HEK293T (cell line): ENCODE results near the gene WWOX.

Experiments used
- CTCF ChIA-PET: fragments of 350-600 bp; formaldehyde crosslinking; extraction: SDS; loops from one replicate; lab custom pipeline; 2021; ENCODE audit warnings: antibody characterized with exemption, inconsistent platforms; lab: Yijun Ruan, JAX
- POLR2A ChIA-PET: fragments of 350-600 bp; formaldehyde crosslinking; extraction: SDS; loops from one replicate; lab custom pipeline; 2020; ENCODE audit warnings: antibody characterized with exemption, inconsistent platforms; lab: Yijun Ruan, JAX
- DNase-seq: peaks from one replicate; pipeline ENCODE4 v3.0.0; 2012; ENCODE audit warnings: mixed read lengths; ENCODE audit errors: extremely low spot score
- ARNT ChIP-seq: fragments of 450-650 bp; IDR thresholded peaks from 2 replicates; pipeline ENCODE4 v1.6.1; 2017; ENCODE audit warnings: mild to moderate bottlenecking
- BHLHE40 ChIP-seq: fragments of 450-650 bp; IDR thresholded peaks from 2 replicates; pipeline ENCODE4 v1.6.1; 2016; ENCODE audit warnings: mild to moderate bottlenecking, moderate library complexity, borderline replicate concordance
- CTBP1 ChIP-seq: fragments of 450-650 bp; IDR thresholded peaks from 2 replicates; pipeline ENCODE4 v1.6.1; 2016; ENCODE audit warnings: borderline replicate concordance
- ELF4 ChIP-seq: fragments of 450-650 bp; IDR thresholded peaks from 2 replicates; pipeline ENCODE4 v1.6.1; 2017; ENCODE audit warnings: antibody characterized with exemption
- FOXA1 ChIP-seq: fragments of 450-650 bp; IDR thresholded peaks from 2 replicates; pipeline ENCODE4 v1.6.1; 2016; ENCODE audit warnings: mild to moderate bottlenecking
- FOXK2 ChIP-seq: fragments of 450-650 bp; IDR thresholded peaks from 2 replicates; pipeline ENCODE4 v1.6.1; 2016; ENCODE audit warnings: mild to moderate bottlenecking
- FOXM1 ChIP-seq: fragments of 450-650 bp; IDR thresholded peaks from 2 replicates; pipeline ENCODE4 v1.6.1; 2017; ENCODE audit warnings: mild to moderate bottlenecking, borderline replicate concordance
- HDGF ChIP-seq: fragments of 450-650 bp; IDR thresholded peaks from 2 replicates; pipeline ENCODE4 v1.6.1; 2017; ENCODE audit warnings: antibody characterized with exemption, borderline replicate concordance
- L3MBTL2 ChIP-seq: fragments of 450-650 bp; conservative IDR thresholded peaks from 2 replicates; pipeline ENCODE4 v1.6.1; 2016; ENCODE audit warnings: mild to moderate bottlenecking
- LEF1 ChIP-seq: fragments of 450-650 bp; IDR thresholded peaks from 2 replicates; pipeline ENCODE4 v1.6.1; 2017; ENCODE audit warnings: mild to moderate bottlenecking, borderline replicate concordance
- NFRKB ChIP-seq: fragments of 450-650 bp; IDR thresholded peaks from 2 replicates; pipeline ENCODE4 v1.6.1; 2016; ENCODE audit warnings: mild to moderate bottlenecking, moderate library complexity
- SP1 ChIP-seq: fragments of 450-650 bp; IDR thresholded peaks from 2 replicates; pipeline ENCODE4 v1.6.1; 2017
- SUZ12 ChIP-seq: fragments of 450-650 bp; IDR thresholded peaks from 2 replicates; pipeline ENCODE4 v1.6.1; 2016; ENCODE audit warnings: mild to moderate bottlenecking
- TARDBP ChIP-seq: fragments of 450-650 bp; IDR thresholded peaks from 2 replicates; pipeline ENCODE4 v1.6.1; 2016
- ZNF384 ChIP-seq: fragments of 450-650 bp; IDR thresholded peaks from 2 replicates; pipeline ENCODE4 v1.6.1; 2016
- TF ChIP-seq, protein P1 (sequence below): fragments of 450-650 bp; IDR thresholded peaks from 2 replicates; pipeline ENCODE4 v1.6.1; 2016

Gene WWOX

DNA sequence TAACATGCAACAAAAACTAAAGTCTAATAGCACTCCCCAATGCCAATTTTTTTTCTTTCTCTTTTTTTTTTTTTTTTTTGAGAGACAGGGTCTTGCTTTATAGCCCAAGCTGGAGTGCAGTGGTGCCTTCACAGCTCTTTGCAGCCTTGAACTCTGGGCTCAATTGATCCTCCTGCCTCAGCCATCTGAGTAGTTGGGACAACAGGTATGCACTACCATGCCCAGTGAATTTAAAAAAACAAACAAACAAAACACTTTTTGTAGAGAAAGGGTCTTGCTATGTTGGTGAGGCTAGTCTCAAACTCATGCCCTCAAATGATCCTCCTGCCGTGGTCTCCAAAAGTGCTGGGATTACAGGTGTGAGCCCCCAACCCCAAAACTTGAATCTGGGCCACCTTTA, 632.3 kb downstream of the WWOX start:
- ChIA-PET CTCF (no interaction called here), POLR2A (no interaction called here)
- DNase-seq: no peak
- no peak for TF ChIP-seq SP1
- no peak for TF ChIP-seq NFRKB
- TF ChIP-seq FOXK2: no peak
- no peak for TF ChIP-seq FOXA1
- no peak for TF ChIP-seq BHLHE40
- TF ChIP-seq ARNT: no peak
- no peak for TF ChIP-seq ELF4
- TF ChIP-seq FOXM1: no peak
- TF ChIP-seq TARDBP: no peak
- no peak for TF ChIP-seq CTBP1
- TF ChIP-seq, protein P1, sequence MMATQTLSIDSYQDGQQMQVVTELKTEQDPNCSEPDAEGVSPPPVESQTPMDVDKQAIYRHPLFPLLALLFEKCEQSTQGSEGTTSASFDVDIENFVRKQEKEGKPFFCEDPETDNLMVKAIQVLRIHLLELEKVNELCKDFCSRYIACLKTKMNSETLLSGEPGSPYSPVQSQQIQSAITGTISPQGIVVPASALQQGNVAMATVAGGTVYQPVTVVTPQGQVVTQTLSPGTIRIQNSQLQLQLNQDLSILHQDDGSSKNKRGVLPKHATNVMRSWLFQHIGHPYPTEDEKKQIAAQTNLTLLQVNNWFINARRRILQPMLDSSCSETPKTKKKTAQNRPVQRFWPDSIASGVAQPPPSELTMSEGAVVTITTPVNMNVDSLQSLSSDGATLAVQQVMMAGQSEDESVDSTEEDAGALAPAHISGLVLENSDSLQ: no peak
- TF ChIP-seq L3MBTL2: no peak
- TF ChIP-seq HDGF: no peak
- no peak for TF ChIP-seq ZNF384
- no peak for TF ChIP-seq LEF1
- TF ChIP-seq SUZ12: no peak

DNA sequence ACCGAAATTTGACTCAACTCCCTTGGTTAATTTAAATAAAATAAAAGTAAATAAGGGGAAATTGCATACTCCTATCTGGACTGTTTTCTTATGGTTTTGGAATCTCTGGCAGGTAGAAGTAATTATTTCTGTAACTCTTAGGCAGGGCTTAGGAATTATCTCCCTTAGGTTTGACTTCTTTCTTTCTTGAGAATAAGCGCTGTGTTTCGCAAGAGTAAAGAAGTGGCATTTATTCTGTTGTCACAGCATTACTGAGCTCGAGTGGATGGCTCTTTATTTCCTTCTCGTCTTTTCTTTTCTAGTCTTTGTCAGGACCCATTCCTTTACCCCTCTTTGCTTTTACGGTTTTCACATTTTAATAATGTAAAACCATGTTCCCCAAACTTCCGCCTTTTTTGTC, 633.2 kb downstream of the WWOX start:
- CTCF ChIA-PET: no interaction called here
- POLR2A ChIA-PET: no interaction called here
- DNase-seq: no peak
- TF ChIP-seq SUZ12 (no peak), LEF1 (no peak), TARDBP (no peak), BHLHE40 (no peak), ZNF384 (no peak), HDGF (no peak), CTBP1 (no peak), FOXM1 (no peak), ELF4 (no peak), NFRKB (no peak), FOXA1 (no peak), ARNT (no peak), L3MBTL2 (no peak), FOXK2 (no peak), SP1 (no peak)
- TF ChIP-seq, protein P1: no peak

DNA sequence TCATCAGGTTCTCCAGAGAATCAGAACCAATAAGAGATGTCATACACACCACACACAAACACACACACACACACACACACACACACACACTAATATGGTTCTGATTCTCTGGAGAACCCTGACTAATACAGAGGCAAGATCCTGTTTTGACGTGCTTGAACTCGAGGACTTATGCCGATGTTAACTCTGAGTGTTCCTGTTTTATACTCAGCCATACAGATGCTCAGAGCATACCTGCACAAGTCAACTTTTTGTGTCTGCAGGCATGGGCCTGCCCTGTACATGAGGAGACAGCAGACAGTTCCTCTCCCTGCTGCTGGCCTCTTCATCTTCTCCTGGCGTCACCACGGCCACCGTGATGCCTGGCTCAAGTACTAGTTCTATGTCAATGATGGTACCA, 635.9 kb downstream of the WWOX start:
- POLR2A ChIA-PET: no interaction called here
- CTCF ChIA-PET: no interaction called here
- DNase-seq: no peak
- TF ChIP-seq FOXK2: no peak
- TF ChIP-seq BHLHE40: no peak
- TF ChIP-seq ZNF384: no peak
- no peak for TF ChIP-seq CTBP1
- TF ChIP-seq FOXM1: no peak
- TF ChIP-seq SP1: no peak
- TF ChIP-seq FOXA1: no peak
- TF ChIP-seq SUZ12: no peak
- no peak for TF ChIP-seq L3MBTL2
- no peak for TF ChIP-seq HDGF

DNA sequence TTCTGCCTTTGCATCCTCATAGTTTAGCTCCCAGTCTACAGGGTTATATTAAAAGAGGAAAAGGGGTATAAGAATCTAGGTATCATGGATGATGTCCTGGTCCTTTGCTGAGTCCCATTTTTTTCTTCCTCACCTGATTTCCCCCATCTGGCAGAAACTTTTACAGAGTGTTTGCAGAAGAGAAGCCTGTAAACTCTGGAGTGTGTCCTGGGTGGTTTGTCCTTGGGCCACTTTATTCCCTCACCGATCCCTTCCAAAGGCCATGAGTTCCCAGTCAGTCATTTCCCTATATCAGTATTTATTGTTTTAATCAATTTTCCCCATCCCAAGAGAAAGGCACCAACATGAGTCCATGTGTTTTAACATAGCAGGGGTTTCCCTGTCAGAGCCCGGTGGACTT, 638.2 kb downstream of the WWOX start:
- ChIA-PET CTCF (no interaction called here), POLR2A (no interaction called here)
- TF ChIP-seq FOXM1 (no peak), TARDBP (no peak), SP1 (no peak), ARNT (no peak), HDGF (no peak), ZNF384 (no peak), FOXA1 (no peak), SUZ12 (no peak), FOXK2 (no peak), BHLHE40 (no peak), ELF4 (no peak), NFRKB (no peak), LEF1 (no peak), CTBP1 (no peak), L3MBTL2 (no peak)
- TF ChIP-seq, protein P1: no peak
- no peak for DNase-seq

DNA sequence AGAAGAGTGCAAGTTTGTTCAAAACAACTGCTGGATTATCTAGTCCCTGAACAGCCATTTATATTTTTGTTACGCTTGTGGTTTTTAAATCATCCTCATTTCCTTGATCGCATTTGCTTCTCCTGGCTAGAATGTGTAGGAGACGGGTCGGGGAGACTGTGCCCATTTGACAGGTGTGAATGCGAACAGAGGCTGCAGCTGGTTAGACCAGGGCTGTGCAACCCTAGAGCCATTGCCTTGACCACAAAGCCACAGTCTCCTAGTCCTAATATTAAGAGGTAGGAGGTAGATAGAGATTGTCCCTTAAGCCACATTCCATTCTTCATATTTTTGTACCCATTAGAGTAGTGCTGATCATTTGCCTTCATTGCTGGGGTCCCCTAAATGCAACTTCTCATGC, 639.1 kb downstream of the WWOX start:
- no peak for DNase-seq
- ChIA-PET CTCF (no interaction called here), POLR2A (no interaction called here)
- no peak for TF ChIP-seq HDGF
- TF ChIP-seq FOXK2: no peak
- TF ChIP-seq ARNT: no peak
- TF ChIP-seq, protein P1: no peak
- no peak for TF ChIP-seq LEF1
- no peak for TF ChIP-seq ELF4
- TF ChIP-seq L3MBTL2: no peak

DNA sequence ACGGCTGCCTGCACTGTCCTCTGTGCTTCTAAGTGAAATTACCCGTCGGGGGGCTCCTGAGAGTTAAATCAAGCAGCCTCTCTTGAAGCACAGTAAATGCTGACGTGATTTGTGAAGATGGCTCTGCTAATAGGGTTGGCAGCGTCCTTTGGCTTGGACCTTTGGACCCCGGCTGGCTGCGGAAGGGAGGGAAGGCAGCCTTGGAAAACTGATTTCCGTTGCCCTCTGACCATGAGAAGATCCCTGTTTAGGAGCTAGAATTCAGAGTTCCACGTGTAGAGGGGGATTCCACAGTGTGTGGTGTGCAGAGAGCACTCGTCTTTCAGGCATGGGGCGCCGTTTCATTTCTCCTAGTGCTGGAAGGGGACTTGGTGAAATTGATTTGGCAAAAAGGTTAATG, 640.8 kb downstream of the WWOX start:
- TF ChIP-seq ARNT: no peak
- no peak for TF ChIP-seq LEF1
- no peak for TF ChIP-seq CTBP1
- no peak for TF ChIP-seq HDGF
- no peak for TF ChIP-seq ELF4
- DNase-seq: no peak
- CTCF ChIA-PET: no interaction called here
- POLR2A ChIA-PET: no interaction called here
